Measurements from ENCODE around the gene NRG3.

The NRG3 gene

GRCh38 chr10:82394122-82394521 lies 519.1 kb downstream of the NRG3 start:
- Mint-ChIP-seq H3K9me3 (peaks cover 12 to 30% of the 10 kb centered on the region in 2 donors), H3K27me3 (no peaks in the 10 kb centered on the region), H3K4me1 (ENCODE audit: low read depth in 2 of 2) (no peaks in the 10 kb centered on the region), H3K4me3 (no peak overlapping the region), H3K27ac (no peak overlapping the region), H3K36me3 (ENCODE audit: insufficient read depth) (no peaks in the 10 kb centered on the region)
- no peak for ATAC-seq (replicated peaks)
- no peak for DNase-seq

- H3K4me1 Mint-ChIP-seq (ENCODE audit: low read depth in 2 of 2): no peaks in the 10 kb centered on the region
- H3K27ac Mint-ChIP-seq: no peak overlapping the region
- peaks cover 12 to 30% of the 10 kb centered on the region in 2 donors for H3K9me3 Mint-ChIP-seq
- H3K27me3 Mint-ChIP-seq: no peaks in the 10 kb centered on the region
- H3K36me3 Mint-ChIP-seq (ENCODE audit: insufficient read depth): no peaks in the 10 kb centered on the region
- ATAC-seq (replicated peaks): no peak
- DNase-seq: no peak
- H3K4me3 Mint-ChIP-seq: no peak overlapping the region
Measured at GRCh38 chr10:82394987-82395386, 520.0 kb downstream of the NRG3 start.

GRCh38 chr10:82396886-82397285 lies 521.9 kb downstream of the NRG3 start:
- Mint-ChIP-seq H3K9me3 (peaks cover 5 to 21% of the 10 kb centered on the region in 2 donors), H3K27me3 (no peaks in the 10 kb centered on the region), H3K4me3 (no peak overlapping the region), H3K4me1 (ENCODE audit: low read depth in 2 of 2) (no peaks in the 10 kb centered on the region), H3K36me3 (ENCODE audit: insufficient read depth) (no peaks in the 10 kb centered on the region), H3K27ac (no peak overlapping the region)
- DNase-seq (no peak), ATAC-seq (replicated peaks) (no peak)

DNA sequence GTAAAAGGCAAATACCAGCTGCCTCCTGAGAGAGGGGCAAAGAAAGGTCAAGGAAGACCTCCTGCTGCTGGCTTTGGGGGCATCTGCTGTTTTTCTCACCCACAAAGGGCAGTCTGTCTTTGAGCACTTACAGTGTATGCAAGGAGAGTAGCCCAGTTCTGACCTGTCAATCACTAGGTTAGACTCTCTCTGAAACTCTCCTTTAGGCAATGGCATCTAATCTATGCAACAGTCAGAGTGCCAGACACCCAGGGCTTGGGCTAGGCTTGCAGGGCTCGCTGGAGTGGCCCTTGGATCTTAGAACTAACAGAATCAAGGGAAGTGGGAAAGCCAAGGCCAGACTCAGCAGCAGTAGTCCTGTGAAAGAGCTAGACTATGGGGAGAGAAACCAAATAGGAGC lies 522.9 kb downstream of the NRG3 start:
- H3K9me3 Mint-ChIP-seq: peaks cover 5 to 21% of the 10 kb centered on the region in 2 donors
- H3K27me3 Mint-ChIP-seq: no peaks in the 10 kb centered on the region
- no peak overlapping the region for H3K27ac Mint-ChIP-seq
- ATAC-seq (replicated peaks) (no peak), DNase-seq (no peak)
- no peaks in the 10 kb centered on the region for H3K36me3 Mint-ChIP-seq (ENCODE audit: insufficient read depth)
- H3K4me3 Mint-ChIP-seq: no peak overlapping the region
- H3K4me1 Mint-ChIP-seq (ENCODE audit: low read depth in 2 of 2): no peaks in the 10 kb centered on the region

GRCh38 chr10:82399850-82400249 lies 524.9 kb downstream of the NRG3 start:
- no peaks in the 10 kb centered on the region for H3K27me3 Mint-ChIP-seq
- ATAC-seq (replicated peaks) (no peak), DNase-seq (no peak)
- no peaks in the 10 kb centered on the region for H3K4me1 Mint-ChIP-seq (ENCODE audit: low read depth in 2 of 2)
- no peak overlapping the region for H3K4me3 Mint-ChIP-seq
- peaks cover 5 to 24% of the 10 kb centered on the region in 2 donors for H3K9me3 Mint-ChIP-seq
- H3K27ac Mint-ChIP-seq: no peak overlapping the region
- no peaks in the 10 kb centered on the region for H3K36me3 Mint-ChIP-seq (ENCODE audit: insufficient read depth)

DNA sequence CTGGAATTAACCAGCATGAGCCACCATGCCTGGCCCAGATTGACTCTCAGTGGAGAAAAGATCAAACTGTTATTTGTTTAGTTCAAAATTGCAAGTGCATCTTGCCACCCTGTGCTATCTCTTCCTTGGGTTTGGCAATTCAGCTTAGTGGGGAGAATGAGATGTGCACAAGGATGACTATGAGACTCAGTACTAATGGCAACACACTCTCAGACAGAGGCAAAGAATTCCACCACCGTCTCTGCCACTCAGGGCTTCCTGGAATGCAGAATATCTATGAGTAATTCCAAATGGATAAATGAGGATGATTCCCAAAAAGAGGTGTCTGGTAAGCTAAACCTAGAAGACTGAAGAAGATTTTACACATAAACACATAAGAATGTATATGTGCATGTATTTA lies 525.8 kb downstream of the NRG3 start:
- Mint-ChIP-seq H3K36me3 (ENCODE audit: insufficient read depth) (no peaks in the 10 kb centered on the region), H3K4me3 (no peak overlapping the region), H3K9me3 (peaks cover 5 to 29% of the 10 kb centered on the region in 2 donors), H3K27me3 (no peaks in the 10 kb centered on the region), H3K4me1 (ENCODE audit: low read depth in 2 of 2) (no peaks in the 10 kb centered on the region), H3K27ac (no peak overlapping the region)
- no peak for DNase-seq
- no peak for ATAC-seq (replicated peaks)

DNA sequence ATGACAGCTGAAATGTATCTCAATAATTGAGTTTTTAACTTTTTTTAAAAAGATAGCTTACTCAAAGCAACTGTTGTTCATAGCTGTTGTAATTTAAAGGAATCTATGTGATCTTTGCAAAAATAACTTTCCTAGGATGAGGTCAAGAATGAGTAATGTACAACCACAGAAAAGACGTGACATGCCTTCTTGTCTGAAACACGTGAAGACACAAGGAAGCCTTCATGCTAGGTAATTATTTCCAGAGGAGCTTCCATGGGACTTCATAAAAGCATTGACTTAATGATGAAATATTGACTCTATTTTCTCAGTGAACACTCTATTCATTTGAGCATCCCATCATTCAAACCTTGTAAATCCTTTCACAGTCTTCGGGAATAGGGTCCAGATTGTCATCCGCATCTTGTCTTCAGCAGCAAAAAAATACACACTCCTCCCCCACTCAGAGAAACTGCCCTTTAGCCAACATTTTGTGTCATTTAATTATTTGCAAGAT lies 528.0 kb downstream of the NRG3 start:
- DNase-seq: no peak
- no peak overlapping the region for H3K27ac Mint-ChIP-seq
- ATAC-seq (replicated peaks): no peak

DNA sequence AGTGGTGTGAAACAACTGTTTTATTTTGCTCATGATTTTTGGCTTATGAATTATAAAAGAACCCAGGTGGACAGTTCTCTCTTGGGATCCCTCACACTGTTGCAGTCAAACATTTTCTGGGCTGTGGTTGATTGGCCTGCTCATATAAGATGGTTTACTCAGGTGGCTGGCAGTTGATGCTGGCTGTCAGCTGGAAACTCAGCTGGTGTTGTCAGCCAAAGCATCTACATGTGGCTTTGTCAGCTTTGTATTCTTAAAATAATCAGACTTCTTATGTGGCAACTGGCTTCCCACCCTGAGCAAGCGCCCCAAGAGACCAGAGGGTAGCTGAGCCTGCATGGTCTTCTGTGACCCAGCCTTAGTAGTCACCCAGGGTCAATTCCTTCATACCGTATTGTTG lies 534.7 kb downstream of the NRG3 start:
- no peaks in the 10 kb centered on the region for H3K27me3 Mint-ChIP-seq
- no peak overlapping the region for H3K4me3 Mint-ChIP-seq
- H3K4me1 Mint-ChIP-seq (ENCODE audit: low read depth in 2 of 2): no peaks in the 10 kb centered on the region
- DNase-seq (no peak), ATAC-seq (replicated peaks) (no peak)
- no peaks in the 10 kb centered on the region for H3K36me3 Mint-ChIP-seq (ENCODE audit: insufficient read depth)
- H3K27ac Mint-ChIP-seq: no peak overlapping the region
- H3K9me3 Mint-ChIP-seq: peaks cover 4 to 14% of the 10 kb centered on the region in 2 donors

More for the DNA sequence above, 528.0 kb downstream of the NRG3 start:
- H3K4me3 Mint-ChIP-seq: no peak overlapping the region
- H3K4me1 Mint-ChIP-seq (ENCODE audit: low read depth in 2 of 2): no peaks in the 10 kb centered on the region
- peaks cover 5 to 19% of the 10 kb centered on the region in 2 donors for H3K9me3 Mint-ChIP-seq
- no peaks in the 10 kb centered on the region for H3K36me3 Mint-ChIP-seq (ENCODE audit: insufficient read depth)
- no peaks in the 10 kb centered on the region for H3K27me3 Mint-ChIP-seq

DNA sequence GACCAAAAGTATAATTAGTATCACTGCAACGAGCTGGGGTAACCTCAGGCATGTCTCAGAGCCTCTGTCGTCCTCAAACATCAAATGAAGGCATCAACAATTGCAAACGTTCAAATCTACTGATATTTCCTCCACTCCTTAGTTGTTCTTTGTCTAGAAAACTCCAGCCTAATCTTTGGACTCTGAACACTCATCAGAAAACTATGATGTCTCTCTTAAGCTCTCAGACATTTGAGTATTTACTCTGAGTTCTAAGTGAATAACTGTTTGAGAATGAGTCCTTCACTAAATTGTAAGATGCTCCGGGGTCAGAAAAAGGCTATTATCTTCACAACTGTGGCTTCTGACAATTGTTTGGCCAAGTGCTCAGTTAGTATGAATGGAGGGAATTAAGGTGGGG lies 536.4 kb downstream of the NRG3 start:
- no peak overlapping the region for H3K4me3 Mint-ChIP-seq
- H3K4me1 Mint-ChIP-seq (ENCODE audit: low read depth in 2 of 2): no peaks in the 10 kb centered on the region
- peaks cover 4 to 7% of the 10 kb centered on the region in 2 donors for H3K9me3 Mint-ChIP-seq
- DNase-seq (no peak), ATAC-seq (replicated peaks) (no peak)
- no peaks in the 10 kb centered on the region for H3K27me3 Mint-ChIP-seq
- H3K36me3 Mint-ChIP-seq (ENCODE audit: insufficient read depth): no peaks in the 10 kb centered on the region
- no peak overlapping the region for H3K27ac Mint-ChIP-seq

GRCh38 chr10:82420001-82420400 lies 545.0 kb downstream of the NRG3 start:
- ATAC-seq (replicated peaks) (no peak), DNase-seq (no peak)
- Mint-ChIP-seq H3K4me3 (no peak overlapping the region), H3K36me3 (ENCODE audit: insufficient read depth) (no peaks in the 10 kb centered on the region), H3K27ac (no peak overlapping the region), H3K9me3 (peaks cover 5 to 13% of the 10 kb centered on the region in 2 donors), H3K27me3 (no peaks in the 10 kb centered on the region), H3K4me1 (ENCODE audit: low read depth in 2 of 2) (no peaks in the 10 kb centered on the region)

DNA sequence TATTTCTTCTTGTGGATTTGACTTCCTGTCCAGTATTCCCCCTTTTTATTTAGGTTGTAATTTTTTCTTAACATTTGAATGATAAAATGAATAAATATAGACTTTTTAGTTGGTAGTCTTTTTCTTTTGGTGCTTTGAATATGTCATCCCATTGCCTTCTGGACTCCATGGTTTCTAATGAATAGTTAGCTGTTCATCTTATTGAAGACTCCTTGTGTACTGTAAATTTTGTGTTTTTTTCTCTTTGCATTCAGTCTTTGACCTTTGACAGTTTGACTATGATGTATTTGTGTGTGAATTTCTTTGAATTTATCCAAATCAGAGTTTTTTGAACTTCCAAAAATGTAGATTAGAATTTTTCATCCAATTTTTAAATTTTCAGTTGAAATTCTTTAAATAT lies 554.3 kb downstream of the NRG3 start:
- Mint-ChIP-seq H3K9me3 (peaks cover 9 to 19% of the 10 kb centered on the region in 2 donors), H3K27me3 (no peaks in the 10 kb centered on the region), H3K27ac (no peak overlapping the region), H3K4me3 (no peak overlapping the region), H3K4me1 (ENCODE audit: low read depth in 2 of 2) (no peaks in the 10 kb centered on the region), H3K36me3 (ENCODE audit: insufficient read depth) (no peaks in the 10 kb centered on the region)
- DNase-seq: no peak
- no peak for ATAC-seq (replicated peaks)

DNA sequence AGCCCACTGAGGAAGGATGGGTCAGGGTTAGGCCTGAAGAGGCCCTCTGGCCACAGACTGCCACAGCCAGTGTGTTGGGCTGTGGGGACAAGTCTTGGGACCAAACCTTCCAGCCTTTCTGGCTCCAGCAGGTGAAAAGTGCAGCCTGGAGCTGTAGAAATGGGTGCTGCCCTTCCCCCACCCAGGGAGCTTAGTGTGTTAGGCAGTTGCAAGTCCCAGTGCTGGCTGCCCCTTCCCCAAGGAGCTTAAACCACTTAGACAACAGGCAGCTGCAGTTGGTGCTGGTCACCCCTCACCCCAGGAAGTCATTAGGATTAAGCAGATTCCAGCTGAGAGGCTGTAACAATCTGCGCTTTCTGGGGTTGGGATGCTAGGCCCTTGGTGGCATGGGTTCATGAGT lies 563.3 kb downstream of the NRG3 start:
- Mint-ChIP-seq H3K9me3 (peaks cover 5 to 13% of the 10 kb centered on the region in 2 donors), H3K36me3 (ENCODE audit: insufficient read depth) (no peaks in the 10 kb centered on the region), H3K4me1 (ENCODE audit: low read depth in 2 of 2) (no peaks in the 10 kb centered on the region), H3K27me3 (no peaks in the 10 kb centered on the region), H3K27ac (no peak overlapping the region), H3K4me3 (no peak overlapping the region)
- DNase-seq (no peak), ATAC-seq (replicated peaks) (no peak)

DNA sequence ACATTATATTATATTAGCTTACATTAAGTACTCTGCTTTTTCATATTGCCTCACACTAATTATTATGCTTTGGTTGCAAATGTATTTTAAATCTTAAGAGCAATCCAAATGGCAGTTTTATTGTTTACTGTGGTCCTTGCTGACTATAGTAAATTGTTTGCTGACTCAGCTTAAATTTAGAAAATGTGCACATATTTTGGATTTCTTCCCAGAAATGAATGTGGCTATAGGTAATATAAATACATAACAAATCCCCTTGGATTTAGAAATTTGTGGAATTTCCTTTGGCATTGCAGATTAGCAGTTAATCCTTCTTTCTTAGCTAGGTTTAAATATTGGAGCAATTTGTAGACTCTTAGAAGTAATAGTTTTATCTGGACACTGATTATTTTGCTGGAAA lies 565.8 kb downstream of the NRG3 start:
- Mint-ChIP-seq H3K27ac (no peak overlapping the region), H3K27me3 (no peaks in the 10 kb centered on the region), H3K36me3 (ENCODE audit: insufficient read depth) (no peaks in the 10 kb centered on the region)

DNA sequence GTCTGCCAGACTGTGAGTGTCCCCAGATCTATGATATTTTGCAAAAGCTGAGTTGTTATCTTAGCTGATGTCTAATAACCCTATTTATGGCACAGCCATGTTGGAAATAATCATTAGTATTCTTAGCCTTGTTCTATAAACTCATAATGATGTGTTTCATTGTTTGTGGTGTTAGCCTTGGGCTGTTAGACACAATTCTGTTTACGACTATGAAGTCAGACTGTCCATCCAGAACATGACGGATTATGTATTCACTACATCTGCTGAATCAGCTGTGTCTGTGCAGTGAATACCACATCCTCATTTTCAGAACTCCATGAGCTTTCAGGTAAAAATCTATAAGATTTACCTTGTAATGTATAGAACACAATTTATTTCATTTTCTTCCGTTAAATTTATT lies 577.1 kb downstream of the NRG3 start:
- ATAC-seq (replicated peaks): no peak
- H3K27ac Mint-ChIP-seq: no peak overlapping the region

More for the DNA sequence above, 565.8 kb downstream of the NRG3 start:
- ATAC-seq (replicated peaks): no peak
- Mint-ChIP-seq H3K9me3 (peaks cover 5 to 20% of the 10 kb centered on the region in 2 donors), H3K4me1 (ENCODE audit: low read depth in 2 of 2) (no peaks in the 10 kb centered on the region), H3K4me3 (no peak overlapping the region)
- DNase-seq: no peak

DNA sequence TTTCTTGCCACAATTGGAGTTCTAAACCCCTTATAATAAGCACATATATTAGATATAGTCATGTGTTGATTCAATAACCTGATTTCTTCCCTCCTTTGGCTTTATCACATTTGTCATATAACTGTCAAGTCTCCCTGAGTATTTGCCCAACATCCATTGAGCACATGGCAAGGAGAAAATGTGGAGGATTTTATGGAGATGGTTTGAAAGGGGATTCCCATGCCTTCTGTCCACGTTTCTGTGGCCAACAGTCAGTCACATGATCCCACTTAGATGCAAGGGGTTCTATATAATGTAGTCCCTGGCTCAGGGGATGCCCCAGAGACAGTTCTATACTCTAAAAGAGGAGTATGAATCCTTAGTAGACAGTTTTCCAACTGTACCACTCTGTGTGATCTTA lies 577.7 kb downstream of the NRG3 start:
- DNase-seq (no peak), ATAC-seq (replicated peaks) (no peak)
- no peaks in the 10 kb centered on the region for H3K27me3 Mint-ChIP-seq
- H3K4me1 Mint-ChIP-seq (ENCODE audit: low read depth in 2 of 2): no peaks in the 10 kb centered on the region
- no peak overlapping the region for H3K27ac Mint-ChIP-seq
- H3K9me3 Mint-ChIP-seq: peaks cover 0 to 8% of the 10 kb centered on the region in 2 donors
- no peak overlapping the region for H3K4me3 Mint-ChIP-seq
- H3K36me3 Mint-ChIP-seq (ENCODE audit: insufficient read depth): no peaks in the 10 kb centered on the region

More for the DNA sequence above, 577.1 kb downstream of the NRG3 start:
- Mint-ChIP-seq H3K9me3 (peaks cover 0 to 11% of the 10 kb centered on the region in 2 donors), H3K4me1 (ENCODE audit: low read depth in 2 of 2) (no peaks in the 10 kb centered on the region), H3K36me3 (ENCODE audit: insufficient read depth) (no peaks in the 10 kb centered on the region), H3K4me3 (no peak overlapping the region), H3K27me3 (no peaks in the 10 kb centered on the region)
- no peak for DNase-seq
